Measurements from ENCODE around the gene CES2. TPM values are rescaled to one million over a fixed set of nuclear protein-coding genes. Genes with fewer than 3 reads are reported as not detected.
A peak's percentile ranks its signal among the peaks of the same experiment; 100 is the strongest.

CES2 gene
- total and polyA plus RNA-seq, 5 donors: 32.4 to 47.6 (median 39.0) TPM

GRCh38 chr16:66947302-66948065 lies 12.2 kb downstream of the CES2 start:
- Histone ChIP-seq H3K27me3 (ENCODE audit: control insufficient read depth, insufficient read depth) (no peaks in the 10 kb centered on the region), H3K4me1 (ENCODE audit: control insufficient read depth, insufficient read depth, low read length) (no peaks in the 10 kb centered on the region), H3K4me3 (ENCODE audit: low read length) (peak overlapping the region; percentile 68), H3K9me3 (ENCODE audit: control insufficient read depth, low read length) (no peaks in the 10 kb centered on the region), H3K27ac (ENCODE audit: low read length) (no peak overlapping the region)
- DNase-seq (peak; percentile 81 to 93 (median 86)), ATAC-seq (peak; percentile 72 to 76)
- intact Hi-C loops (cut with DNase I): loop anchor here in 1 of 4 donors (10.0 kb wide), 1 partner anchor 53 kb away; no protein-coding TSS in a partner anchor
- WGBS: under 1% methylated on average over 21 of the region's 23 CpGs

- no peaks in the 10 kb centered on the region for H3K9me3 ChIP-seq (ENCODE audit: control insufficient read depth, low read length)
- peak in 2 of 3 donors; percentile 64 to 71 for DNase-seq
- H3K4me1 ChIP-seq (ENCODE audit: control insufficient read depth, insufficient read depth, low read length): no peaks in the 10 kb centered on the region
- H3K27ac ChIP-seq (ENCODE audit: low read length): no peak overlapping the region
- peak; percentile 26 to 44 for ATAC-seq
- intact Hi-C loops (cut with DNase I): loop anchor here in 1 of 4 donors (10.0 kb wide), 1 partner anchor 53 kb away; no protein-coding TSS in a partner anchor
- 3% methylated on average over 44 of the region's 44 CpGs for WGBS
- H3K4me3 ChIP-seq (ENCODE audit: low read length): peak overlapping the region; percentile 68
- no peaks in the 10 kb centered on the region for H3K27me3 ChIP-seq (ENCODE audit: control insufficient read depth, insufficient read depth)
These were observed 13.0 kb downstream of the CES2 start for GRCh38 chr16:66948134-66948836.

- H3K4me3 ChIP-seq (ENCODE audit: low read length): peak overlapping the region; percentile 68
- H3K4me1 ChIP-seq (ENCODE audit: control insufficient read depth, insufficient read depth, low read length): no peaks in the 10 kb centered on the region
- H3K27me3 ChIP-seq (ENCODE audit: control insufficient read depth, insufficient read depth): no peaks in the 10 kb centered on the region
- peak; percentile 3 to 16 for ATAC-seq
- no peaks in the 10 kb centered on the region for H3K9me3 ChIP-seq (ENCODE audit: control insufficient read depth, low read length)
- WGBS: 18% methylated on average over 21 of the region's 21 CpGs
- no peak overlapping the region for H3K27ac ChIP-seq (ENCODE audit: low read length)
- intact Hi-C loops (cut with DNase I): loop anchor here in 1 of 4 donors (10.0 kb wide), 1 partner anchor 54 kb away; no protein-coding TSS in a partner anchor
- DNase-seq: no peak
These were observed 13.5 kb downstream of the CES2 start for GRCh38 chr16:66948837-66949225.

GRCh38 chr16:66949472-66949871 lies 14.2 kb downstream of the CES2 start:
- no peak for DNase-seq
- intact Hi-C loops (cut with DNase I): loop anchor here in 1 of 4 donors (10.0 kb wide), 1 partner anchor 55 kb away; no protein-coding TSS in a partner anchor
- H3K9me3 ChIP-seq (ENCODE audit: control insufficient read depth, low read length): no peaks in the 10 kb centered on the region
- no peaks in the 10 kb centered on the region for H3K4me1 ChIP-seq (ENCODE audit: control insufficient read depth, insufficient read depth, low read length)
- no peaks in the 10 kb centered on the region for H3K27me3 ChIP-seq (ENCODE audit: control insufficient read depth, insufficient read depth)
- ATAC-seq: no peak
- whole genome bisulfite sequencing: 73% methylated on average over 6 of the region's 6 CpGs
- H3K27ac ChIP-seq (ENCODE audit: low read length): no peak overlapping the region
- H3K4me3 ChIP-seq (ENCODE audit: low read length): no peak overlapping the region

GRCh38 chr16:66950437-66950836 lies 15.1 kb downstream of the CES2 start:
- Histone ChIP-seq H3K27me3 (ENCODE audit: control insufficient read depth, insufficient read depth) (no peaks in the 10 kb centered on the region), H3K27ac (ENCODE audit: low read length) (no peak overlapping the region), H3K4me3 (ENCODE audit: low read length) (no peak overlapping the region), H3K9me3 (ENCODE audit: control insufficient read depth, low read length) (no peaks in the 10 kb centered on the region), H3K4me1 (ENCODE audit: control insufficient read depth, insufficient read depth, low read length) (no peaks in the 10 kb centered on the region)
- DNase-seq (no peak), ATAC-seq (no peak)
- intact Hi-C loops (cut with DNase I): no loop called here
- 77% methylated on average over 2 of the region's 2 CpGs for WGBS

- H3K27me3 ChIP-seq (ENCODE audit: control insufficient read depth, insufficient read depth): no peaks in the 10 kb centered on the region
- no peak overlapping the region for H3K27ac ChIP-seq (ENCODE audit: low read length)
- no peak overlapping the region for H3K4me3 ChIP-seq (ENCODE audit: low read length)
- WGBS: 80% methylated on average over 4 of the region's 4 CpGs
- H3K9me3 ChIP-seq (ENCODE audit: control insufficient read depth, low read length): no peaks in the 10 kb centered on the region
- ATAC-seq (no peak), DNase-seq (no peak)
- no peaks in the 10 kb centered on the region for H3K4me1 ChIP-seq (ENCODE audit: control insufficient read depth, insufficient read depth, low read length)
- intact Hi-C loops (cut with DNase I): no loop called here
These were observed 15.9 kb downstream of the CES2 start for GRCh38 chr16:66950971-66951790.

GRCh38 chr16:66952430-66953110 lies 17.3 kb downstream of the CES2 start:
- ATAC-seq: no peak

GRCh38 chr16:66953462-66954096 lies 18.3 kb downstream of the CES2 start:
- Histone ChIP-seq H3K27me3 (ENCODE audit: control insufficient read depth, insufficient read depth) (no peaks in the 10 kb centered on the region), H3K9me3 (ENCODE audit: control insufficient read depth, low read length) (no peaks in the 10 kb centered on the region), H3K27ac (ENCODE audit: low read length) (no peak overlapping the region), H3K4me3 (ENCODE audit: low read length) (no peak overlapping the region), H3K4me1 (ENCODE audit: control insufficient read depth, insufficient read depth, low read length) (no peaks in the 10 kb centered on the region)
- 80% methylated on average over 10 of the region's 10 CpGs for WGBS
- intact Hi-C loops (cut with DNase I): no loop called here
- DNase-seq (no peak), ATAC-seq (no peak)

More at GRCh38 chr16:66952430-66953110, 17.3 kb downstream of the CES2 start:
- intact Hi-C loops (cut with DNase I): no loop called here
- Histone ChIP-seq H3K27me3 (ENCODE audit: control insufficient read depth, insufficient read depth) (no peaks in the 10 kb centered on the region), H3K27ac (ENCODE audit: low read length) (no peak overlapping the region), H3K4me3 (ENCODE audit: low read length) (no peak overlapping the region), H3K9me3 (ENCODE audit: control insufficient read depth, low read length) (no peaks in the 10 kb centered on the region), H3K4me1 (ENCODE audit: control insufficient read depth, insufficient read depth, low read length) (no peaks in the 10 kb centered on the region)
- 86% methylated on average over 7 of the region's 7 CpGs for WGBS
- no peak for DNase-seq

- no peak overlapping the region for H3K27ac ChIP-seq (ENCODE audit: low read length)
- peak; percentile 72 to 79 for ATAC-seq
- no peaks in the 10 kb centered on the region for H3K4me1 ChIP-seq (ENCODE audit: control insufficient read depth, insufficient read depth, low read length)
- intact Hi-C loops (cut with DNase I): no loop called here
- WGBS: 20% methylated on average over 8 of the region's 8 CpGs
- no peaks in the 10 kb centered on the region for H3K27me3 ChIP-seq (ENCODE audit: control insufficient read depth, insufficient read depth)
- no peak overlapping the region for H3K4me3 ChIP-seq (ENCODE audit: low read length)
- no peaks in the 10 kb centered on the region for H3K9me3 ChIP-seq (ENCODE audit: control insufficient read depth, low read length)
- peak; percentile 59 to 86 (median 85) for DNase-seq
These were observed 18.9 kb downstream of the CES2 start for GRCh38 chr16:66954097-66954659.

Data from right cardiac atrium (tissue), 5 donors.